HCT116 (cell line): ENCODE measurements around the gene UGT1A6. TPM values are rescaled to one million over a fixed set of nuclear protein-coding genes. Genes with fewer than 3 reads are reported as not detected.

Experiments used
- ATAC-seq: fragments of 200-7000 bp; cut with Tn5 transposase; 2 replicates; pipeline ENCODE4 v1.9.1; 2020; ENCODE audit warnings: mild to moderate bottlenecking, moderate library complexity
- BruUV-seq: library from RNA; stranded (reverse); fragments of 400-500 nt; replicated peaks from 2 replicates; lab custom pipeline; 2021; lab: Mats Ljungman, UMichigan
- CTCF ChIA-PET: fragments of 300-600 bp; sonication (Branson Sonifier 250); formaldehyde crosslinking; loops from one replicate; lab custom pipeline; 2021; ENCODE audit warnings: antibody characterized with exemption; lab: Charles Lee
- POLR2A ChIA-PET: fragments of 300-600, 350-600 bp; sonication (Branson Sonifier 250); formaldehyde crosslinking; loops from one replicate; lab custom pipeline; 2021; ENCODE audit warnings: antibody characterized with exemption; lab: Charles Lee
- RAD21 ChIA-PET, 2 experiments: fragments of 300-600 bp; sonication (Branson Sonifier 250); formaldehyde crosslinking; loops; one replicate each; lab custom pipeline; 2023; ENCODE audit warnings: low total read pairs in 2 of 2; ENCODE audit not compliant: uncharacterized antibody in 2 of 2, unreplicated experiment in 2 of 2, low non-redundant PET in 1 of 2; lab: Charles Lee
- DNase-seq: peaks from one replicate; pipeline ENCODE4 v3.0.0-alpha.2; 2010; ENCODE audit warnings: low read depth, low spot score
- H2AFZ ChIP-seq: fragments of 200-600 bp; shearing (Covaris generic), sonication (generic); 2 replicates; pipeline ENCODE4 v1.6.1; 2017; ENCODE audit warnings: low read depth, mixed run types, mixed read lengths, antibody characterized with exemption, low read length; ENCODE audit not compliant: poor library complexity, severe bottlenecking
- H3K27ac ChIP-seq: 2 replicates; pipeline ENCODE4 v1.5.1; 2012; ENCODE audit warnings: low read depth, low read length
- H3K27me3 ChIP-seq: fragments of 200-600 bp; sonication (generic); 2 replicates; pipeline ENCODE4 v1.6.1; 2016; ENCODE audit warnings: mixed run types, low read length, mixed read lengths; ENCODE audit not compliant: insufficient read depth
- H3K36me3 ChIP-seq, 2 experiments: fragments of 200-500 bp in 1 of 2; fragments of 200-600 bp in 1 of 2; sonication (Bioruptor generic) in 1 of 2; sonication (generic) in 1 of 2; 2 replicates each; pipeline versions ENCODE4 v1.5.1 to v1.6.1; 2014 to 2016; ENCODE audit warnings: low read length in 2 of 2, inconsistent platforms in 1 of 2, mixed read lengths in 1 of 2, mixed run types in 1 of 2; ENCODE audit not compliant: insufficient read depth in 2 of 2, control insufficient read depth in 1 of 2
- H3K4me1 ChIP-seq, 2 experiments: fragments of 200-600 bp in 1 of 2; sonication (generic) in 1 of 2; 2 replicates each; pipeline versions ENCODE4 v1.5.1 to v1.6.1; 2012 to 2017; ENCODE audit warnings: low read length in 2 of 2, inconsistent platforms in 1 of 2, mild to moderate bottlenecking in 1 of 2, mixed read lengths in 1 of 2, mixed run types in 1 of 2, moderate library complexity in 1 of 2; ENCODE audit not compliant: insufficient read depth in 2 of 2, control insufficient read depth in 1 of 2
- H3K4me2 ChIP-seq: fragments of 200-600 bp; sonication (generic); 2 replicates; pipeline ENCODE4 v1.6.1; 2017; ENCODE audit warnings: mixed run types, low read length, mixed read lengths
- H3K4me3 ChIP-seq, 2 experiments: fragments of 200-600 bp in 1 of 2; sonication (generic) in 1 of 2; replicated peaks in 1 of 2; 2 replicates each; pipeline ENCODE4 v1.5.1; 2011 to 2016; ENCODE audit warnings: low read length in 2 of 2, control low read depth in 1 of 2, low read depth in 1 of 2, mild to moderate bottlenecking in 1 of 2, mixed read lengths in 1 of 2, mixed run types in 1 of 2
- H3K79me2 ChIP-seq: fragments of 200-600 bp; sonication (generic); 2 replicates; pipeline ENCODE4 v1.6.1; 2017; ENCODE audit warnings: mild to moderate bottlenecking, mixed run types, low read length, moderate library complexity, mixed read lengths; ENCODE audit not compliant: insufficient read depth
- H3K9ac ChIP-seq: fragments of 200-600 bp; sonication (generic); 2 replicates; pipeline ENCODE4 v1.6.1; 2016; ENCODE audit warnings: low read length, mixed read lengths
- H3K9me2 ChIP-seq: fragments of 200-600 bp; sonication (generic), shearing (Covaris generic); 2 replicates; pipeline ENCODE4 v1.6.1; 2017; ENCODE audit warnings: mixed run types, mild to moderate bottlenecking, moderate library complexity; ENCODE audit not compliant: insufficient read depth
- H3K9me3 ChIP-seq, 2 experiments: fragments of 200-500 bp in 1 of 2; fragments of 200-600 bp in 1 of 2; sonication (Bioruptor generic) in 1 of 2; sonication (generic) in 1 of 2; 2 replicates each; pipeline ENCODE4 v1.6.1; 2014 to 2017; ENCODE audit warnings: low read length in 2 of 2, mixed read lengths in 2 of 2, inconsistent platforms in 1 of 2, low read depth in 1 of 2, mild to moderate bottlenecking in 1 of 2, mixed run types in 1 of 2, moderate library complexity in 1 of 2; ENCODE audit not compliant: control insufficient read depth in 1 of 2, insufficient read depth in 1 of 2
- H4K20me1 ChIP-seq: fragments of 200-600 bp; sonication (generic), shearing (Covaris generic); 2 replicates; pipeline ENCODE4 v1.6.1; 2017; ENCODE audit warnings: mixed run types, mild to moderate bottlenecking, moderate library complexity; ENCODE audit not compliant: insufficient read depth
- CBX3 ChIP-seq: IDR thresholded peaks from 2 replicates; pipeline ENCODE4 v1.6.1; 2012; ENCODE audit warnings: low read depth
- CEBPB ChIP-seq: IDR thresholded peaks from 2 replicates; pipeline ENCODE4 v1.6.1; 2012; ENCODE audit warnings: low read depth
- ELF1 ChIP-seq: IDR thresholded peaks from 2 replicates; pipeline ENCODE4 v1.6.1; 2012; ENCODE audit warnings: low read depth, borderline replicate concordance
- EZH2 ChIP-seq: fragments of 200-600 bp; sonication (generic); IDR thresholded peaks from 2 replicates; pipeline ENCODE4 v1.6.1; 2017; ENCODE audit warnings: antibody characterized with exemption, mixed run types
- FOSL1 ChIP-seq: IDR thresholded peaks from 2 replicates; pipeline ENCODE4 v1.6.1; 2012; ENCODE audit warnings: low read depth
- JUND ChIP-seq: IDR thresholded peaks from 2 replicates; pipeline ENCODE4 v1.6.1; 2012
- POLR2A ChIP-seq: IDR thresholded peaks from 2 replicates; pipeline ENCODE4 v1.7.0; 2011; ENCODE audit warnings: borderline replicate concordance; ENCODE audit not compliant: insufficient read depth, insufficient read length; ENCODE audit errors: extremely low read depth
- POLR2AphosphoS5 ChIP-seq: IDR thresholded peaks from 2 replicates; pipeline ENCODE4 v1.6.1; 2011; ENCODE audit warnings: mild to moderate bottlenecking, low read depth, low read length, moderate library complexity
- RAD21 ChIP-seq: IDR thresholded peaks from 2 replicates; pipeline ENCODE4 v1.6.1; 2012; ENCODE audit warnings: low read depth, mild to moderate bottlenecking
- REST ChIP-seq: IDR thresholded peaks from 2 replicates; pipeline ENCODE4 v1.6.1; 2012; ENCODE audit warnings: low read depth
- SIN3A ChIP-seq: IDR thresholded peaks from 2 replicates; pipeline ENCODE4 v1.6.1; 2012; ENCODE audit warnings: low read depth
- SP1 ChIP-seq: IDR thresholded peaks from 2 replicates; pipeline ENCODE4 v1.6.1; 2012; ENCODE audit warnings: low read depth
- SRF ChIP-seq: IDR thresholded peaks from 2 replicates; pipeline ENCODE4 v1.6.1; 2012; ENCODE audit warnings: low read depth
- TCF7L2 ChIP-seq: IDR thresholded peaks from 2 replicates; pipeline ENCODE4 v1.7.0; 2011; ENCODE audit warnings: borderline replicate concordance, inconsistent platforms; ENCODE audit not compliant: insufficient read depth, insufficient read length; ENCODE audit errors: extremely low read depth
- ZBTB33 ChIP-seq: IDR thresholded peaks from 2 replicates; pipeline ENCODE4 v1.6.1; 2011; ENCODE audit warnings: mild to moderate bottlenecking, low read length, moderate library complexity; ENCODE audit not compliant: insufficient replicate concordance; ENCODE audit errors: extremely low read depth
- ZFX ChIP-seq: fragments of 450-650 bp; IDR thresholded peaks from 2 replicates; pipeline ENCODE4 v1.6.1; 2017
- ZNF274 ChIP-seq: fragments of 200-500 bp; sonication (Bioruptor generic); IDR thresholded peaks from 2 replicates; pipeline ENCODE4 v1.6.1; 2014; ENCODE audit warnings: mild to moderate bottlenecking, low read depth, low read length, inconsistent platforms
- intact Hi-C: fragments of 100-400 bp; cut with micrococcal nuclease; formaldehyde crosslinking; loops from 2 replicates; pipeline ENCODE4 v1.10.0; 2022
- total RNA-seq: library from RNA; stranded (reverse); gene quantifications from one replicate; pipeline ENCODE4 v1.2.1, GENCODE V29; 2021; ENCODE audit not compliant: unreplicated experiment
- TF ChIP-seq, protein P1 (sequence below), 3 experiments: fragments of 200-600 bp in 1 of 3; sonication (generic) in 1 of 3; IDR thresholded peaks in 2 of 3; conservative IDR thresholded peaks in 1 of 3; 2 replicates each; pipeline ENCODE4 v1.5.1; 2012 to 2017; ENCODE audit warnings: low read depth in 2 of 3, low read length in 2 of 3, antibody characterized with exemption in 1 of 3, borderline replicate concordance in 1 of 3, control low read depth in 1 of 3, mild to moderate bottlenecking in 1 of 3, mixed read lengths in 1 of 3, mixed run types in 1 of 3, moderate library complexity in 1 of 3; ENCODE audit not compliant: insufficient read depth in 1 of 3
- TF ChIP-seq, protein P2 (sequence below): IDR thresholded peaks from 2 replicates; pipeline ENCODE4 v1.6.1; 2012

Gene UGT1A6
- total RNA-seq, 1 experiment from 2014 or later = not detected

DNA sequence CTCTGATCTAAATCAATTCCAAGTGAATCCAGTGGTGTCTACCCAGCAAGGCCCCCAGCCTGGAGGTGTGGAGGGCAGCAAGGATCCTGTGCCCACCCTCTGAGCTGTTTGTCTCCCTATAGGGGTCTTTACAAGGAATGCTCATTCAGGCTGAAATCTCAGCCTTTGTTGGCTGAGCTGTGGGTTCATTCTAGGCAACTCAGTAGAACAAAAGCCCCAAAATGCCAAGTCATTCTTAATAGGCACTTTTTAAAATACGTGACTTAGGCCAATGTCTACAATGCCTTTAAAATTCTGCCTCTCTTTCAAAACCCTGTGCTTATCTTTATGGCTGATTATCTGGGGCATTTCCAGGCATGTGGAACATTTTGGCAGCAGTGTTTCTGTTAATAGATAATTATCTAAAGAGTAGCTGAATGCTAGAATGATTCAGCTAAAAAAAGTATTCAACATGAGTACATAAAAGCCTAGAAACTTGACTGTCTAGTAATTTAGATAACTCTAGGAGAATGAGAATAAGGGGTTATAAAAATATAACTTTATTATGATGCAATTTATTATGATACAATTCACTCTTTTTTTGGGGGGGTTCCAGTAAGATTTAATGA, 7.4 kb downstream of the UGT1A6 start:
- ChIA-PET CTCF (no interaction called here), RAD21 (no interaction called here), POLR2A (no interaction called here)
- Histone ChIP-seq H3K36me3 (no peaks in the 10 kb centered on the region), H3K9me3 (no peaks in the 10 kb centered on the region), H3K9me2 (no peaks in the 10 kb centered on the region), H3K4me2 (no peak overlapping the region), H4K20me1 (no peaks in the 10 kb centered on the region), H3K79me2 (no peaks in the 10 kb centered on the region), H3K4me3 (no peak overlapping the region), H3K9ac (no peak overlapping the region), H3K27ac (no peak overlapping the region), H3K4me1 (no peaks in the 10 kb centered on the region), H2AFZ (no peak overlapping the region), H3K27me3 (no peaks in the 10 kb centered on the region)
- TF ChIP-seq ZNF274 (no peak), EZH2 (no peak), FOSL1 (no peak), POLR2A (no peak), JUND (no peak), TCF7L2 (no peak), CBX3 (no peak), POLR2AphosphoS5 (no peak), CEBPB (no peak), REST (no peak), SRF (no peak), ZBTB33 (no peak), ELF1 (no peak), SP1 (no peak), SIN3A (no peak), ZFX (no peak), RAD21 (no peak)
- TF ChIP-seq, protein P1, sequence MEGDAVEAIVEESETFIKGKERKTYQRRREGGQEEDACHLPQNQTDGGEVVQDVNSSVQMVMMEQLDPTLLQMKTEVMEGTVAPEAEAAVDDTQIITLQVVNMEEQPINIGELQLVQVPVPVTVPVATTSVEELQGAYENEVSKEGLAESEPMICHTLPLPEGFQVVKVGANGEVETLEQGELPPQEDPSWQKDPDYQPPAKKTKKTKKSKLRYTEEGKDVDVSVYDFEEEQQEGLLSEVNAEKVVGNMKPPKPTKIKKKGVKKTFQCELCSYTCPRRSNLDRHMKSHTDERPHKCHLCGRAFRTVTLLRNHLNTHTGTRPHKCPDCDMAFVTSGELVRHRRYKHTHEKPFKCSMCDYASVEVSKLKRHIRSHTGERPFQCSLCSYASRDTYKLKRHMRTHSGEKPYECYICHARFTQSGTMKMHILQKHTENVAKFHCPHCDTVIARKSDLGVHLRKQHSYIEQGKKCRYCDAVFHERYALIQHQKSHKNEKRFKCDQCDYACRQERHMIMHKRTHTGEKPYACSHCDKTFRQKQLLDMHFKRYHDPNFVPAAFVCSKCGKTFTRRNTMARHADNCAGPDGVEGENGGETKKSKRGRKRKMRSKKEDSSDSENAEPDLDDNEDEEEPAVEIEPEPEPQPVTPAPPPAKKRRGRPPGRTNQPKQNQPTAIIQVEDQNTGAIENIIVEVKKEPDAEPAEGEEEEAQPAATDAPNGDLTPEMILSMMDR (IDR thresholded peaks at IDR 0.05 in 2 of 3, conservative IDR thresholded peaks at IDR 0.05 in 1 of 3; ENCODE audit: borderline replicate concordance in 1 of 3, insufficient read depth in 1 of 3, low read depth in 2 of 3, low read length in 2 of 3) = no peak
- TF ChIP-seq, protein P2, sequence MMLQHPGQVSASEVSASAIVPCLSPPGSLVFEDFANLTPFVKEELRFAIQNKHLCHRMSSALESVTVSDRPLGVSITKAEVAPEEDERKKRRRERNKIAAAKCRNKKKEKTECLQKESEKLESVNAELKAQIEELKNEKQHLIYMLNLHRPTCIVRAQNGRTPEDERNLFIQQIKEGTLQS = no peak
- intact Hi-C loops = no loop called here
- DNase-seq = no peak
- no TSS peak for BruUV-seq
- no peak for ATAC-seq
